Ovary (tissue), 3 donors: ENCODE measurements around the gene PGAM1.

Source experiments
- POLR2A ChIP-seq: fragments of 450-650 bp; IDR thresholded peaks from one replicate; pipeline ENCODE4 v1.6.1; 2017; ENCODE audit warnings: antibody characterized with exemption, mild to moderate bottlenecking, moderate library complexity
- TF ChIP-seq, protein P1 (sequence below), 3 donors: fragments of 450-650 bp in 2 of 3; fragments of 200-600 bp in 1 of 3; IDR thresholded peaks; one replicate each; pipeline versions ENCODE4 v1.5.1 to v1.8.0; 2016 to 2022; ENCODE audit warnings: antibody characterized with exemption in 3 of 3, mild to moderate bottlenecking in 1 of 3
- donor health status: DM: no; HTN: no; CAD: no.

DNA sequence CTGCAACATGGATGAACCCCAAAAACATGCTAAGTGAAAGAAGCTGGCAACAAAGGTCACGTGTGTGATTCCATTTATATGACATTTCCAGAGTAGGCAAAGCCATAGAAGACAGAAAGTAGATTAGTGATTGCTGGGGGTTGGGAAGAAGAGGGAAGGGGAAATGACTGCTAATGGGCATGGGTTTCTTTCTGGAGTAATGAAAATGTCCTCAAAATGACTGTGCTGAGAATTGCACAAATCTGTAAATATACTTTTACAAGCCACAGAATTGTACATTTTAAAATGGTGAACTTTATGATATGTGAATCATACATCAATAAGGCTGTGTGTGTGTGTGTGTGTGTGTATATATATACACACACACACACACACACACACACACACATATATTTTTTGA lies 56.4 kb downstream of the PGAM1 start:
- TF ChIP-seq, protein P1, sequence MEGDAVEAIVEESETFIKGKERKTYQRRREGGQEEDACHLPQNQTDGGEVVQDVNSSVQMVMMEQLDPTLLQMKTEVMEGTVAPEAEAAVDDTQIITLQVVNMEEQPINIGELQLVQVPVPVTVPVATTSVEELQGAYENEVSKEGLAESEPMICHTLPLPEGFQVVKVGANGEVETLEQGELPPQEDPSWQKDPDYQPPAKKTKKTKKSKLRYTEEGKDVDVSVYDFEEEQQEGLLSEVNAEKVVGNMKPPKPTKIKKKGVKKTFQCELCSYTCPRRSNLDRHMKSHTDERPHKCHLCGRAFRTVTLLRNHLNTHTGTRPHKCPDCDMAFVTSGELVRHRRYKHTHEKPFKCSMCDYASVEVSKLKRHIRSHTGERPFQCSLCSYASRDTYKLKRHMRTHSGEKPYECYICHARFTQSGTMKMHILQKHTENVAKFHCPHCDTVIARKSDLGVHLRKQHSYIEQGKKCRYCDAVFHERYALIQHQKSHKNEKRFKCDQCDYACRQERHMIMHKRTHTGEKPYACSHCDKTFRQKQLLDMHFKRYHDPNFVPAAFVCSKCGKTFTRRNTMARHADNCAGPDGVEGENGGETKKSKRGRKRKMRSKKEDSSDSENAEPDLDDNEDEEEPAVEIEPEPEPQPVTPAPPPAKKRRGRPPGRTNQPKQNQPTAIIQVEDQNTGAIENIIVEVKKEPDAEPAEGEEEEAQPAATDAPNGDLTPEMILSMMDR (IDR thresholded peaks at IDR 0.05), result no peak
- TF ChIP-seq POLR2A, result no peak
